Endothelial cell (in vitro differentiated cells): Measurements from ENCODE around the gene MINK1. TPM values are rescaled to one million over a fixed set of nuclear protein-coding genes. Genes with fewer than 3 reads are reported as not detected.

Experiments
- DNase-seq: peaks from one replicate; pipeline ENCODE4 v3.0.0; 2021; ENCODE audit warnings: low spot score
- H3K27ac Mint-ChIP-seq: one replicate; pipeline ENCODE4 v1.8.0; 2021; ENCODE audit warnings: mixed read lengths, inconsistent platforms; ENCODE audit not compliant: unreplicated experiment
- H3K27me3 Mint-ChIP-seq: one replicate; pipeline ENCODE4 v1.8.0; 2021; ENCODE audit warnings: mild to moderate bottlenecking, moderate library complexity, mixed read lengths, inconsistent platforms; ENCODE audit not compliant: unreplicated experiment
- H3K36me3 Mint-ChIP-seq: one replicate; pipeline ENCODE4 v1.8.0; 2021; ENCODE audit warnings: mild to moderate bottlenecking, low read depth, mixed read lengths, inconsistent platforms; ENCODE audit not compliant: unreplicated experiment
- H3K4me1 Mint-ChIP-seq: one replicate; pipeline ENCODE4 v1.8.0; 2021; ENCODE audit warnings: mild to moderate bottlenecking, mixed read lengths, inconsistent platforms; ENCODE audit not compliant: unreplicated experiment
- H3K4me3 Mint-ChIP-seq: one replicate; pipeline ENCODE4 v1.8.0; 2021; ENCODE audit warnings: mild to moderate bottlenecking, mixed read lengths, inconsistent platforms; ENCODE audit not compliant: unreplicated experiment
- H3K9me3 Mint-ChIP-seq: one replicate; pipeline ENCODE4 v1.8.0; 2021; ENCODE audit warnings: mixed read lengths, inconsistent platforms; ENCODE audit not compliant: unreplicated experiment
- CTCF ChIP-seq: fragments of 200-600 bp; sonication (generic); IDR thresholded peaks from one replicate; pipeline ENCODE4 v1.5.0; 2021; ENCODE audit warnings: antibody characterized with exemption; ENCODE audit not compliant: unreplicated experiment
- total RNA-seq: library from RNA; stranded (reverse); fragmentation: NEBNext Ultra II Directional; extraction: Animal tissue kit (Norgen Biotek cat#: 25700); gene quantifications from one replicate; pipeline ENCODE4 v1.2.1, GENCODE V29; 2021; ENCODE audit not compliant: unreplicated experiment

Gene MINK1
- total RNA-seq, 1 donor from 2014 or later: 176 TPM

DNA sequence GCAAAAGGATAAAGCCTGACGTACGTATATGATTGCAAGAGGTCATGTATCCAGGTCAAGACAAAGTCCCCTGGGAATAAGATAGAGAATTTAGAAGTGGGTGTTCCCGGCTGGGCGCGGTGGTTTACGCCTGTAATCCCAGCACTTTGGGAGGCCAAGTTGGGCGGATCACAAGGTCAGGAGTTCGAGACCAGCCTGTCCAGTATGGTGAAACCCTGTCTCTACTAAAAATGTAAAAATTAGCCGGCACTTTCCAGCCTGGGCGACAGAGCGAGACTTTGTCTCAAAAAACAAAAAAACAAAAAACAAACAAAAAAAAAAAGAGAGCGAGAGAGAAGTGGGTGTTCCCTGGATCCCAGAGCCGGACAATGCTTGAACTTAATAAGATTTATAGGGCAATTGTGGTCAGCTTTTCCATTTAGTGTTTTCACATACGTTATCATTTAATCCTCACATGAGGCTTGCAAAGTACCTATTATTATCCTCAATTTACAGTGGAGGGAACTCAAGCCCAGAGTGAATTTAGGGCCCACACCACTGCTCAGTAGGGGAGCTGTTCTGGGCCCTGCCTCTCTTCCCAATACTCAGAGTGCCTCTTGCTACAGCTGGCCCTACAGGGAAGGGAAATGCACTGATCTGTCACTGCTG, 44.9 kb upstream of the MINK1 start:
- Mint-ChIP-seq H3K27ac (no peak overlapping the region), H3K4me3 (peak overlapping the region; percentile 73), H3K36me3 (peaks cover 3% of the 10 kb centered on the region), H3K27me3 (peaks cover 8% of the 10 kb centered on the region), H3K9me3 (no peaks in the 10 kb centered on the region), H3K4me1 (peaks cover 8% of the 10 kb centered on the region)
- DNase-seq: no peak
- no peak for TF ChIP-seq CTCF

DNA sequence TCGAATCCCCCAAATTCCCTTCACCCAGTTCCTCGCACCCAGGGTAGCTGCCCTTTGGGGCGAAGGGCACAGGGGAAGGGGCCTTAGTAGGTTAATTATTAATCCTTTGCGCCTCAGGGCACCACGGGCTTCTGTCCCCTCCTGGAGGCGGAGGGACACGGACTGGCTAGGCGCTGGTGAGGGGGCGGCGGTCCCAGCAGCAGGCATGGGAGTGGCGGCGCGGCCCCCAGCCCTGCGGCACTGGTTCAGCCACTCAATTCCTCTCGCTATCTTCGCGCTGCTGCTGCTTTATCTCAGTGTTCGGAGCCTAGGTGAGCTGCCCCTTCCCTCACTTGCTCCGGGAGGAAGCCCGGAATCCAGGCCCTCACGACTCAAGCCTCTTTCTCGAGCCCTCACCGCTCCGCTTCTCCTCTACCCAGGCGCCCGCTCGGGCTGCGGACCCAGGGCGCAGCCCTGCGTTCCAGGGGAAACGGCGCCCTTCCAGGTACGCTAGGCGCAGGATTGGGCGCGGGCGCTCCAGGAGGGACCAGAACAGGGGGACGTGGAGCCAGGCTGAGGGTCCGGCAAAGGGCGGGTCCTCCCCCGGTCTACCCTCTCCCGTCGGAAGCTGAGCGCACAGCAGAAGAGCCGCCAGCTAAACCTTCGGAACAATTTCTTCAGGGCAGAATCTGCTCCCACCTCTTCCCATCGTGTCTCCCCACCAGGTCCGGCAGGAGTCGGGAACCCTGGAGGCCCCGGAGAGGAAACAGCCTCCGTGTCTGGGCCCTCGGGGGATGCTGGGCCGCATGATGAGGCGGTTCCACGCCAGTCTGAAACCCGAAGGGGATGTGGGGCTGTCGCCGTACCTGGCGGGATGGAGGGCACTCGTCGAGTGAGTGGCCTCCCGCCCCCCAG, 44.1 kb upstream of the MINK1 start, which contains the start of gene GLTPD2:
Gene GLTPD2, plus strand, starts transcription at position 158 of the 894 bp plus-strand sequence. Its CDS starts 48 bp downstream, at position 206.
- H3K27ac Mint-ChIP-seq: no peak within 1 kb of the TSS
- H3K4me1 Mint-ChIP-seq: peaks cover 8% of the 10 kb centered on the region
- H3K4me3 Mint-ChIP-seq: peak within 1 kb of the TSS; percentile 84
- H3K36me3 Mint-ChIP-seq: peaks cover 3% of the 10 kb centered on the region
- DNase-seq: peak; percentile 21
- H3K9me3 Mint-ChIP-seq: no peaks in the 10 kb centered on the region
- peaks cover 9% of the 10 kb centered on the region for H3K27me3 Mint-ChIP-seq
- TF ChIP-seq CTCF: no peak

GRCh38 chr17:4789701-4789950, 43.5 kb upstream of the MINK1 start:
- peaks cover 10% of the 10 kb centered on the region for H3K27me3 Mint-ChIP-seq
- no peak for TF ChIP-seq CTCF

GRCh38 chr17:4789951-4790704, 43.0 kb upstream of the MINK1 start:
- Mint-ChIP-seq H3K36me3 (peaks cover 3% of the 10 kb centered on the region), H3K4me1 (peaks cover 8% of the 10 kb centered on the region), H3K27ac (no peak overlapping the region), H3K9me3 (no peaks in the 10 kb centered on the region), H3K4me3 (peak overlapping the region; percentile 88), H3K27me3 (peaks cover 10% of the 10 kb centered on the region)
- TF ChIP-seq CTCF: peak; percentile 69
- peak; percentile 87 for DNase-seq

More at GRCh38 chr17:4789701-4789950, 43.5 kb upstream of the MINK1 start:
- Mint-ChIP-seq H3K9me3 (no peaks in the 10 kb centered on the region), H3K4me3 (peak overlapping the region; percentile 84), H3K27ac (no peak overlapping the region), H3K4me1 (peaks cover 8% of the 10 kb centered on the region), H3K36me3 (peaks cover 3% of the 10 kb centered on the region)
- no peak for DNase-seq
